Measurements from ENCODE around the gene ATG3. TPM values are rescaled to one million over a fixed set of nuclear protein-coding genes. Genes with fewer than 3 reads are reported as not detected.
A peak's percentile ranks its signal among the peaks of the same experiment; 100 is the strongest.
"Not testable (repeated sequence)": the region's sequence is repeated elsewhere in the genome, so short reads cannot be mapped to it uniquely, and the experiment has no call there.

ATG3 gene
- total RNA-seq, 4 donors from 2014 or later, result 24.3 to 82.6 (median 52.8) TPM

GRCh38 chr3:112498914-112499711, 62.6 kb downstream of the ATG3 start, which contains the start of gene BTLA:
Gene BTLA, minus strand, starts transcription at chr3:112499472. Its CDS starts 114 bp downstream, at chr3:112499358.
- H3K27ac ChIP-seq, result peak within 1 kb of the TSS in 1 of 4 donors; percentile 19
- H3K4me1 ChIP-seq, result no peaks in the 10 kb centered on the region
- intact Hi-C loops (cut with DNase I; ENCODE audit: low total_unique reads), result no loop called here

GRCh38 chr3:112497897-112498548, 63.7 kb downstream of the ATG3 start:
- Histone ChIP-seq H3K4me1 (peaks cover 0 to 6% (median 0%) of the 10 kb centered on the region in 4 donors), H3K36me3 (no peaks in the 10 kb centered on the region), H3K27ac (no peak overlapping the region), H3K9me3 (no peaks in the 10 kb centered on the region), H3K4me3 (peak overlapping the region in 1 of 4 donors; percentile 15), H3K27me3 (no peaks in the 10 kb centered on the region)
- intact Hi-C loops (cut with DNase I; ENCODE audit: low total_unique reads) (no loop called here), in situ Hi-C loops (cut with MboI; ENCODE audit: low pct_ligation_motif_present in 1 of 4, low pct_unique_long_range_greater_than_20kb in 1 of 4, low sequenced_read_pairs in 3 of 4) (no loop called here)
- TF ChIP-seq POLR2A (IDR thresholded peaks at IDR 0.05) (no peak), POLR2AphosphoS5 (IDR thresholded peaks at IDR 0.05) (no peak), CTCF (IDR thresholded peaks at IDR 0.05) (no peak), EP300 (IDR thresholded peaks at IDR 0.05; ENCODE audit: low read depth) (no peak)
- DNase-seq, result no peak
- WGBS, 2 donors (ENCODE audit: low coverage in 1 of 2), result 78 to 93% methylated on average over 11 of the region's 11 CpGs

More at GRCh38 chr3:112498914-112499711, 62.6 kb downstream of the ATG3 start, which contains the start of gene BTLA:
- in situ Hi-C loops (cut with MboI; ENCODE audit: low pct_ligation_motif_present in 1 of 4, low pct_unique_long_range_greater_than_20kb in 1 of 4, low sequenced_read_pairs in 3 of 4), result no loop called here
- Histone ChIP-seq H3K9me3 (no peaks in the 10 kb centered on the region), H3K4me3 (peak within 1 kb of the TSS in 1 of 4 donors; percentile 15), H3K27me3 (no peaks in the 10 kb centered on the region), H3K36me3 (no peaks in the 10 kb centered on the region)
- WGBS, 2 donors (ENCODE audit: low coverage in 1 of 2), result 63 to 73% methylated on average over 4 to 12 of the region's 12 CpGs
- DNase-seq, result no peak
- TF ChIP-seq EP300 (IDR thresholded peaks at IDR 0.05; ENCODE audit: low read depth) (no peak), CTCF (IDR thresholded peaks at IDR 0.05) (no peak), POLR2AphosphoS5 (IDR thresholded peaks at IDR 0.05) (no peak), POLR2A (IDR thresholded peaks at IDR 0.05) (no peak)

GRCh38 chr3:112496366-112497067, 65.2 kb downstream of the ATG3 start:
- Histone ChIP-seq H3K9me3 (no peaks in the 10 kb centered on the region), H3K27ac (no peak overlapping the region), H3K27me3 (no peaks in the 10 kb centered on the region), H3K4me1 (peaks cover 0 to 12% (median 0%) of the 10 kb centered on the region in 4 donors), H3K4me3 (no peak overlapping the region), H3K36me3 (no peaks in the 10 kb centered on the region)
- no peak for DNase-seq
- in situ Hi-C loops (cut with MboI; ENCODE audit: low pct_ligation_motif_present in 1 of 4, low pct_unique_long_range_greater_than_20kb in 1 of 4, low sequenced_read_pairs in 3 of 4) (no loop called here), intact Hi-C loops (cut with DNase I; ENCODE audit: low total_unique reads) (no loop called here)
- WGBS, 2 donors (ENCODE audit: low coverage in 1 of 2), result 77 to 80% methylated on average over 3 to 5 of the region's 5 CpGs
- TF ChIP-seq CTCF (IDR thresholded peaks at IDR 0.05), result no peak
- TF ChIP-seq EP300 (IDR thresholded peaks at IDR 0.05; ENCODE audit: low read depth), result no peak
- TF ChIP-seq POLR2AphosphoS5 (IDR thresholded peaks at IDR 0.05), result no peak
- TF ChIP-seq POLR2A (IDR thresholded peaks at IDR 0.05), result no peak

- H3K36me3 ChIP-seq; DNase-seq; H3K27me3 ChIP-seq; H3K27ac ChIP-seq; H3K9me3 ChIP-seq; H3K4me3 ChIP-seq; in situ Hi-C loops (cut with MboI; ENCODE audit: low pct_ligation_motif_present in 1 of 4, low pct_unique_long_range_greater_than_20kb in 1 of 4, low sequenced_read_pairs in 3 of 4); intact Hi-C loops (cut with DNase I; ENCODE audit: low total_unique reads): not testable (repeated sequence)
- WGBS, 2 donors (ENCODE audit: low coverage in 1 of 2), result 96 to 97% methylated on average over 3 of the region's 3 CpGs
- H3K4me1 ChIP-seq, result peaks cover 0 to 18% (median 0%) of the 10 kb centered on the region in 4 donors
Observed at GRCh38 chr3:112494448-112494767, 67.4 kb downstream of the ATG3 start.

Data from transverse colon (tissue), 4 donors.